Fibroblast of skin of left biceps (primary cell): ENCODE results near the gene SLC15A3.
A peak's percentile ranks its signal among the peaks of the same experiment; 100 is the strongest.
"Not testable (repeated sequence)": the region's sequence is repeated elsewhere in the genome, so short reads cannot be mapped to it uniquely, and the experiment has no call there.

ENCODE experiments used
- DNase-seq, 2 experiments: peaks; one replicate each; pipeline ENCODE4 v3.0.0-alpha.2; 2013; ENCODE audit warnings: low read depth in 2 of 2

The SLC15A3 gene

GRCh38 chr11:60914633-60915247 lies 37.2 kb downstream of the SLC15A3 start:
- no peak for DNase-seq

GRCh38 chr11:60913793-60914632 lies 38.0 kb downstream of the SLC15A3 start, which contains the start of gene TMEM109:
Gene TMEM109, plus strand, starts transcription at chr11:60914158. Its CDS starts 5,536 bp downstream, at chr11:60919694.
- peak; percentile 73 to 78 for DNase-seq

- no peak for DNase-seq
Measured at GRCh38 chr11:60912851-60913528, 39.0 kb downstream of the SLC15A3 start.

GRCh38 chr11:60912223-60912850 lies 39.6 kb downstream of the SLC15A3 start:
- no peak for DNase-seq

- no peak for DNase-seq
Measured at GRCh38 chr11:60910711-60911380, 41.1 kb downstream of the SLC15A3 start.

- DNase-seq, result no peak
Measured at GRCh38 chr11:60910281-60910687, 41.7 kb downstream of the SLC15A3 start.

- DNase-seq, result not testable (repeated sequence)
Measured at GRCh38 chr11:60909680-60910280, 42.2 kb downstream of the SLC15A3 start.

GRCh38 chr11:60908803-60909202 lies 43.2 kb downstream of the SLC15A3 start:
- no peak for DNase-seq

- peak; percentile 83 for DNase-seq
Measured at GRCh38 chr11:60906132-60906972, 45.6 kb downstream of the SLC15A3 start, which contains the start of gene PRPF19. Gene PRPF19, minus strand, starts transcription at chr11:60906585. Its CDS starts 203 bp downstream, at chr11:60906382.

GRCh38 chr11:60905551-60906113 lies 46.3 kb downstream of the SLC15A3 start:
- no peak for DNase-seq

- DNase-seq, result no peak
Measured at GRCh38 chr11:60905047-60905446, 46.9 kb downstream of the SLC15A3 start.

- no peak for DNase-seq
Measured at GRCh38 chr11:60902625-60903024, 49.4 kb downstream of the SLC15A3 start.

- no peak for DNase-seq
Measured at GRCh38 chr11:60900673-60901404, 51.1 kb downstream of the SLC15A3 start.

- no peak for DNase-seq
Measured at GRCh38 chr11:60899977-60900376, 52.0 kb downstream of the SLC15A3 start.

- DNase-seq, result no peak
Measured at GRCh38 chr11:60899046-60899936, 52.7 kb downstream of the SLC15A3 start.

GRCh38 chr11:60897496-60897895 lies 54.5 kb downstream of the SLC15A3 start:
- no peak for DNase-seq

GRCh38 chr11:60895687-60896086 lies 56.3 kb downstream of the SLC15A3 start:
- DNase-seq, result no peak
